A549 (cell line): ENCODE measurements around the gene SRGAP3. TPM values are rescaled to one million over a fixed set of nuclear protein-coding genes. Genes with fewer than 3 reads are reported as not detected.

Experiments used
- ATAC-seq, 2 experiments: fragments of 200-7000 bp in 1 of 2; fragments of >200 bp in 1 of 2; cut with Nextera tagmentation in 1 of 2; cut with Tn5 transposase in 1 of 2; 3 replicates each; pipeline versions ENCODE4 v1.8.0 to v1.9.1; 2018 to 2020; ENCODE audit warnings: mild to moderate bottlenecking in 1 of 2, moderate library complexity in 1 of 2
- CTCF ChIA-PET: fragments of 300-600 bp; sonication (Branson Sonifier 250); formaldehyde crosslinking; extraction: SDS; loops from one replicate; lab custom pipeline; 2021; ENCODE audit warnings: antibody characterized with exemption, inconsistent platforms; lab: Yijun Ruan, JAX
- POLR2A ChIA-PET: fragments of 350-600 bp; formaldehyde crosslinking; extraction: SDS; loops from one replicate; lab custom pipeline; 2021; ENCODE audit warnings: antibody characterized with exemption, inconsistent platforms; lab: Yijun Ruan, JAX
- DNase-seq, 2 experiments: peaks; one replicate each; pipeline versions ENCODE4 v3.0.0 to v3.0.0-alpha.2; 2011 to 2016; ENCODE audit warnings: low read depth in 1 of 2, low spot score in 1 of 2
- FAIRE-seq: peaks from 2 replicates; lab custom pipeline; 2011; peaks lifted over from hg19 to GRCh38; lab: Jason Lieb, UNC
- H3K27ac ChIP-seq, 2 experiments: fragments of >200 bp; sonication (Bioruptor Twin); formaldehyde crosslinking; 3 replicates each; pipeline ENCODE4 v1.5.1; 2016 to 2017
- H3K4me1 ChIP-seq: fragments of >200 bp; sonication (Bioruptor Twin); formaldehyde crosslinking; 3 replicates; pipeline ENCODE4 v1.6.1; 2016
- H3K4me2 ChIP-seq: fragments of >200 bp; sonication (Bioruptor Twin); formaldehyde crosslinking; 3 replicates; pipeline ENCODE4 v1.6.1; 2016
- H3K4me3 ChIP-seq: fragments of >200 bp; sonication (Bioruptor Twin); formaldehyde crosslinking; 3 replicates; pipeline ENCODE4 v1.5.1; 2016
- H3K9me3 ChIP-seq: fragments of >200 bp; sonication (Bioruptor Twin); formaldehyde crosslinking; 3 replicates; pipeline ENCODE4 v1.6.1; 2016
- CEBPB ChIP-seq, 2 experiments: fragments of >200 bp in 1 of 2; sonication (Bioruptor Twin) in 1 of 2; formaldehyde crosslinking in 1 of 2; IDR thresholded peaks; 2 replicates each; pipeline ENCODE4 v1.6.1; 2012 to 2016
- HDAC2 ChIP-seq: fragments of 200-600 bp; sonication (generic); IDR thresholded peaks from 2 replicates; pipeline ENCODE4 v1.6.1; 2016
- HOXA7 ChIP-seq: fragments of 250-450 bp; sonication (Bioruptor Pico); IDR thresholded peaks from 2 replicates; pipeline ENCODE4 v1.5.0; 2020; ENCODE audit warnings: mild to moderate bottlenecking, moderate library complexity
- JUNB ChIP-seq: fragments of >200 bp; sonication (Bioruptor Twin); formaldehyde crosslinking; IDR thresholded peaks from 2 replicates; pipeline ENCODE4 v1.6.1; 2016
- KDM5A ChIP-seq: fragments of 200-600 bp; sonication (generic); IDR thresholded peaks from 2 replicates; pipeline ENCODE4 v1.6.1; 2016; ENCODE audit warnings: antibody characterized with exemption, mild to moderate bottlenecking
- MAFK ChIP-seq: fragments of 450-650 bp; IDR thresholded peaks from 2 replicates; pipeline ENCODE4 v1.6.1; 2014; ENCODE audit not compliant: partially characterized antibody
- MYC ChIP-seq: IDR thresholded peaks from 2 replicates; pipeline ENCODE4 v1.6.1; 2012; ENCODE audit warnings: mild to moderate bottlenecking, inconsistent platforms, low read length, improper control_type of control experiment, borderline replicate concordance
- NPAS2 ChIP-seq: fragments of 250-450 bp; sonication (Bioruptor Pico); IDR thresholded peaks from 2 replicates; pipeline ENCODE4 v1.8.0; 2022; ENCODE audit warnings: mild to moderate bottlenecking, moderate library complexity, borderline replicate concordance
- POLR2AphosphoS2 ChIP-seq: conservative IDR thresholded peaks from 2 replicates; pipeline ENCODE4 v1.6.1; 2012; ENCODE audit warnings: low read length, improper control_type of control experiment, inconsistent platforms
- RARB ChIP-seq: fragments of 250-450 bp; sonication (Bioruptor Pico); IDR thresholded peaks from 2 replicates; pipeline ENCODE4 v1.8.0; 2021; ENCODE audit warnings: mild to moderate bottlenecking, moderate library complexity
- RCOR1 ChIP-seq: fragments of 150-350 bp; IDR thresholded peaks from 2 replicates; pipeline ENCODE4 v1.6.1; 2014; ENCODE audit warnings: antibody characterized with exemption, low read length, low read depth
- RFX5 ChIP-seq: fragments of 450-650 bp; IDR thresholded peaks from 2 replicates; pipeline ENCODE4 v1.7.1; 2014; ENCODE audit warnings: antibody characterized with exemption, mild to moderate bottlenecking, moderate library complexity
- RNF2 ChIP-seq: fragments of 200-600 bp; sonication (generic); IDR thresholded peaks from 2 replicates; pipeline ENCODE4 v1.6.1; 2016; ENCODE audit warnings: low read depth, mild to moderate bottlenecking, antibody characterized with exemption, moderate library complexity, borderline replicate concordance
- TFCP2L1 ChIP-seq: fragments of 250-450 bp; sonication (Bioruptor Pico); IDR thresholded peaks from 2 replicates; pipeline ENCODE4 v1.5.0; 2021; ENCODE audit warnings: mild to moderate bottlenecking
- TP53 ChIP-seq: fragments of 250-450 bp; sonication (Bioruptor Pico); IDR thresholded peaks from 2 replicates; pipeline ENCODE4 v1.5.0; 2021; ENCODE audit warnings: mild to moderate bottlenecking, moderate library complexity
- ZSCAN20 ChIP-seq: fragments of 250-450 bp; sonication (Bioruptor Pico); IDR thresholded peaks from 2 replicates; pipeline ENCODE4 v1.8.0; 2022; ENCODE audit warnings: mild to moderate bottlenecking, moderate library complexity
- WGBS: methylation state at CpG from one replicate; pipeline ENCODE4 v1.1.6; 2017; ENCODE audit errors: missing lambda C conversion rate; 5-methylcytosine and 5-hydroxymethylcytosine counted together
- polyA plus RNA-seq, 4 experiments: library from polyadenylated mRNA; depleted of rRNA in 3 of 4; stranded (reverse); fragments of >200 nt; fragmentation: RNase III in 1 of 4; extraction: RNeasy Plus Mini Kit Qiagen cat#74134 plus additional on column Dnase treatment in 1 of 4; gene quantifications; 2 replicates in 3 of 4; 3 replicates in 1 of 4; pipeline ENCODE4 v1.2.3, GENCODE V29; 2011 to 2017
- TF ChIP-seq, protein P1 (sequence below): IDR thresholded peaks from 2 replicates; pipeline ENCODE4 v1.6.1; 2012
- TF ChIP-seq, protein P2 (sequence below): fragments of 450-650 bp; IDR thresholded peaks from 2 replicates; pipeline ENCODE4 v1.6.1; 2014; ENCODE audit warnings: antibody characterized with exemption
- TF ChIP-seq, protein P3 (sequence below): fragments of 250-450 bp; sonication (Bioruptor Pico); IDR thresholded peaks from 2 replicates; pipeline ENCODE4 v1.5.0; 2021; ENCODE audit warnings: mild to moderate bottlenecking, moderate library complexity, borderline replicate concordance

SRGAP3 gene
- polyA plus RNA-seq, 2 of the 4 experiments (the other 2 are of a cell fraction): 1.6 to 2.5 TPM

DNA sequence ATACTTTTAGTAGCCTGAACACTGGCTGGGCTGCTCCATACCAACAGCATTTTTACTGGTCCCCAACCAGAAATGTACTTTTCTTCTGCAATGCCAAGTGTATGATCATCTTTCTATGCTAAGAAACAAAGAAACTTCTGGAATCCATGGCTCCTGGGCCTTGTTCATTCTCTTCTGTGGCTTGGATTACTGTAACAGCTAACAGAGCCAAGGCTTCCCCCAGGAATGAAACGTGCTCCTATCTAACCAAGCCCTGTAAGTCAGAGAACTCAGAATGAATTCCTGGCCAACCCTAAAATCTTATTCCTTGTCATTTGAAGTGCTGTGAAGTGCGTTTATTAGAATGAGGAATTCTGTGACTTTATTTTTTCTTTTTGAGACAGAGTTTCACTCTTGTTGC, 183.3 kb downstream of the SRGAP3 start:
- 51% methylated on average over 2 of the region's 2 CpGs for WGBS
- DNase-seq (no peak), ATAC-seq (no peak)
- ChIA-PET CTCF (interaction anchor here (1.0 to 2.7 kb wide), 7 partner anchors 7 to 99 kb away, joined by 3 to 14 read pairs (median 4); no protein-coding TSS in a partner anchor), POLR2A (no interaction called here)
- Histone ChIP-seq H3K27ac (no peak overlapping the region), H3K9me3 (peaks cover 5% of the 10 kb centered on the region; the same call in 1 of the 3 replicates)
- no peak for TF ChIP-seq RFX5
- TF ChIP-seq, all 56 proteins: peak for 0
- FAIRE-seq: no peak
- Histone ChIP-seq H3K4me2 (no peak overlapping the region), H3K4me3 (no peak overlapping the region), H3K4me1 (no peaks in the 10 kb centered on the region)

DNA sequence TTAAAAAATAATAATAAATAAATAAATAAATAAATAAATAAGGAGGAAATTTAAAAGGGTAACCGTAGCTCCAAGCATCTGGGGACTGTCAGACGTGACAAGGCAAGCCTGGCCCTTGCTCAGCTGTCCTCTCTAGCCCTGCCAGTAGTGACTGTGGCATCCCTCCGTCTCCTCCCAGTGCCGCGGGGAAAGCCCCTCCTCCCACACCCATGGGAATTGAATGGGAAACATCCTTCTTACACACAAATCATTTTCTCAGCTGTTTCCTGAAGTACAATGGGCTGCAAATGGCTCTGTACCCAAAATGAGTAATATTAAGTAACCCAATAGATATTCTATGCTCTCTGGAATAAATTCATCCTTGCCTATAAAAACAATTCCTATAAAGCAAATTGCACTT, 184.6 kb downstream of the SRGAP3 start:
- FAIRE-seq: no peak
- 50% methylated on average over 5 of the region's 5 CpGs for WGBS
- CTCF ChIA-PET: interaction anchor here (1.0 to 1.4 kb wide), 2 partner anchors 15 to 296 kb away, joined by 3 read pairs; no protein-coding TSS in a partner anchor
- H3K4me1 ChIP-seq: no peaks in the 10 kb centered on the region
- POLR2A ChIA-PET: no interaction called here
- ATAC-seq: no peak
- H3K27ac ChIP-seq: no peak overlapping the region
- no peak overlapping the region for H3K4me3 ChIP-seq
- DNase-seq: no peak
- TF ChIP-seq JUNB (no peak), CEBPB (IDR thresholded peaks at IDR 0.05) (no peak), NPAS2 (CRISPR knock-in tag) (no peak), RCOR1 (no peak), MYC (no peak)
- H3K9me3 ChIP-seq: peaks cover 5% of the 10 kb centered on the region; the same call in 1 of the 3 replicates
- H3K4me2 ChIP-seq: no peak overlapping the region

DNA sequence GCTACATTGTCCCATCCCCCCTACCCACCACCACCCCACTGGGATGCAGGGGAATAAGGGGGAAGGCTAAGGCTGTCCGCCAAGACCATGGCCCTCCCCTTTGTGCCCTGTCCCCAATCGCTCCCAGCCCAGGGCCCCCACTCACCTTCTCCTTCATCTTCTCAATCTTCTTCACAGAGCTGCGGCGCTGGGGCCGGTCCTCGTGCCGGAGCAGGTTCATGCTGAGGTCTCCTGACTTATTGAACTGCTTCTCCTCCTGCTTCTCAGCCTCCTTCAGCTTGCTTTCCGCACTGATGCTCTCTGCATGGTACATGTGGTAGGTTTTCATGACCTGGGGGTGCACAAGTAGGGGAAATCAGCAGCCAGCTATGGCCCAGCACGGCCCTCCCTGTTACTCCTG, 185.2 kb downstream of the SRGAP3 start:
- 76% methylated on average over 9 of the region's 9 CpGs for WGBS
- ATAC-seq: no peak
- Histone ChIP-seq H3K4me3 (no peak overlapping the region), H3K9me3 (peaks cover 5% of the 10 kb centered on the region; the same call in 1 of the 3 replicates), H3K4me1 (no peaks in the 10 kb centered on the region), H3K4me2 (no peak overlapping the region)
- TF ChIP-seq MAFK: no peak
- TF ChIP-seq, protein P1, sequence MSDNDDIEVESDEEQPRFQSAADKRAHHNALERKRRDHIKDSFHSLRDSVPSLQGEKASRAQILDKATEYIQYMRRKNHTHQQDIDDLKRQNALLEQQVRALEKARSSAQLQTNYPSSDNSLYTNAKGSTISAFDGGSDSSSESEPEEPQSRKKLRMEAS: no peak
- TF ChIP-seq HDAC2: no peak
- no peak for TF ChIP-seq TP53 (CRISPR knock-in tag)
- TF ChIP-seq POLR2AphosphoS2: no peak
- TF ChIP-seq CEBPB (IDR thresholded peaks at IDR 0.05): no peak
- TF ChIP-seq HOXA7 (CRISPR knock-in tag): no peak
- TF ChIP-seq, protein P2, sequence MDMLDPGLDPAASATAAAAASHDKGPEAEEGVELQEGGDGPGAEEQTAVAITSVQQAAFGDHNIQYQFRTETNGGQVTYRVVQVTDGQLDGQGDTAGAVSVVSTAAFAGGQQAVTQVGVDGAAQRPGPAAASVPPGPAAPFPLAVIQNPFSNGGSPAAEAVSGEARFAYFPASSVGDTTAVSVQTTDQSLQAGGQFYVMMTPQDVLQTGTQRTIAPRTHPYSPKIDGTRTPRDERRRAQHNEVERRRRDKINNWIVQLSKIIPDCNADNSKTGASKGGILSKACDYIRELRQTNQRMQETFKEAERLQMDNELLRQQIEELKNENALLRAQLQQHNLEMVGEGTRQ: no peak
- TF ChIP-seq KDM5A: no peak
- no peak for TF ChIP-seq TFCP2L1
- no peak for TF ChIP-seq RNF2
- TF ChIP-seq ZSCAN20 (CRISPR knock-in tag): no peak
- TF ChIP-seq RARB (CRISPR knock-in tag): no peak
- TF ChIP-seq, protein P3, sequence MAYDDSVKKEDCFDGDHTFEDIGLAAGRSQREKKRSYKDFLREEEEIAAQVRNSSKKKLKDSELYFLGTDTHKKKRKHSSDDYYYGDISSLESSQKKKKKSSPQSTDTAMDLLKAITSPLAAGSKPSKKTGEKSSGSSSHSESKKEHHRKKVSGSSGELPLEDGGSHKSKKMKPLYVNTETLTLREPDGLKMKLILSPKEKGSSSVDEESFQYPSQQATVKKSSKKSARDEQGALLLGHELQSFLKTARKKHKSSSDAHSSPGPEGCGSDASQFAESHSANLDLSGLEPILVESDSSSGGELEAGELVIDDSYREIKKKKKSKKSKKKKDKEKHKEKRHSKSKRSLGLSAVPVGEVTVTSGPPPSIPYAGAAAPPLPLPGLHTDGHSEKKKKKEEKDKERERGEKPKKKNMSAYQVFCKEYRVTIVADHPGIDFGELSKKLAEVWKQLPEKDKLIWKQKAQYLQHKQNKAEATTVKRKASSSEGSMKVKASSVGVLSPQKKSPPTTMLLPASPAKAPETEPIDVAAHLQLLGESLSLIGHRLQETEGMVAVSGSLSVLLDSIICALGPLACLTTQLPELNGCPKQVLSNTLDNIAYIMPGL (CRISPR knock-in tag): no peak
- TF ChIP-seq, all 56 proteins: peak for 0
- DNase-seq (no peak), FAIRE-seq (no peak)
- no peak overlapping the region for H3K27ac ChIP-seq
- ChIA-PET POLR2A (no interaction called here), CTCF (interaction anchor here (0.8 to 1.7 kb wide), 5 partner anchors 9 to 295 kb away, joined by 3 to 5 read pairs (median 4); no protein-coding TSS in a partner anchor)
